ENCODE data around the gene CACNA1D. TPM values are rescaled to one million over a fixed set of nuclear protein-coding genes. Genes with fewer than 3 reads are reported as not detected.

Gene CACNA1D
- total and polyA plus RNA-seq, 2 donors from 2014 or later, result 3.7 to 35.7 TPM

DNA sequence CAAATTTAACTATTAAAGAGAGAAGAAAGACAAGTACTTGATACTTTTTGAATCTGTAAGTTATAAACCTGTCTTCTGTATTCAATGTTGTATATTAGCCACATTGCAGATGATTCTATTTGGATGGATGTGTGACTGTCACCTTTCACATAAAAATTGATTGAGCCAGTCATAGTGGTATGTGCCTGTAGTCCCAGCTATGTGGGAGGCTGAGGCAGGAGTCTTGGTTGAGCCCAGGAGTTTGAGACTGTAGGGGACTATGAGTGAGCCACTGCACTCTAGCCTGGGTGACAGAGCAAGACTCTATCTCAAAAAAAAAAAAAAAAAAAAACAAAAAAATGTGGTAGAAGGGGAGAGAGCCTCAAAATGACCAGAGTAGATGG lies 12.3 kb downstream of the CACNA1D start:
- H3K36me3 ChIP-seq (ENCODE audit: control insufficient read depth in 2 of 3, insufficient read depth in 3 of 3, low read length in 3 of 3), result no peaks in the 10 kb centered on the region
- TF ChIP-seq, protein P1, sequence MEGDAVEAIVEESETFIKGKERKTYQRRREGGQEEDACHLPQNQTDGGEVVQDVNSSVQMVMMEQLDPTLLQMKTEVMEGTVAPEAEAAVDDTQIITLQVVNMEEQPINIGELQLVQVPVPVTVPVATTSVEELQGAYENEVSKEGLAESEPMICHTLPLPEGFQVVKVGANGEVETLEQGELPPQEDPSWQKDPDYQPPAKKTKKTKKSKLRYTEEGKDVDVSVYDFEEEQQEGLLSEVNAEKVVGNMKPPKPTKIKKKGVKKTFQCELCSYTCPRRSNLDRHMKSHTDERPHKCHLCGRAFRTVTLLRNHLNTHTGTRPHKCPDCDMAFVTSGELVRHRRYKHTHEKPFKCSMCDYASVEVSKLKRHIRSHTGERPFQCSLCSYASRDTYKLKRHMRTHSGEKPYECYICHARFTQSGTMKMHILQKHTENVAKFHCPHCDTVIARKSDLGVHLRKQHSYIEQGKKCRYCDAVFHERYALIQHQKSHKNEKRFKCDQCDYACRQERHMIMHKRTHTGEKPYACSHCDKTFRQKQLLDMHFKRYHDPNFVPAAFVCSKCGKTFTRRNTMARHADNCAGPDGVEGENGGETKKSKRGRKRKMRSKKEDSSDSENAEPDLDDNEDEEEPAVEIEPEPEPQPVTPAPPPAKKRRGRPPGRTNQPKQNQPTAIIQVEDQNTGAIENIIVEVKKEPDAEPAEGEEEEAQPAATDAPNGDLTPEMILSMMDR (IDR thresholded peaks at IDR 0.05; ENCODE audit: borderline replicate concordance, extremely low read depth, insufficient read depth), result no peak

DNA sequence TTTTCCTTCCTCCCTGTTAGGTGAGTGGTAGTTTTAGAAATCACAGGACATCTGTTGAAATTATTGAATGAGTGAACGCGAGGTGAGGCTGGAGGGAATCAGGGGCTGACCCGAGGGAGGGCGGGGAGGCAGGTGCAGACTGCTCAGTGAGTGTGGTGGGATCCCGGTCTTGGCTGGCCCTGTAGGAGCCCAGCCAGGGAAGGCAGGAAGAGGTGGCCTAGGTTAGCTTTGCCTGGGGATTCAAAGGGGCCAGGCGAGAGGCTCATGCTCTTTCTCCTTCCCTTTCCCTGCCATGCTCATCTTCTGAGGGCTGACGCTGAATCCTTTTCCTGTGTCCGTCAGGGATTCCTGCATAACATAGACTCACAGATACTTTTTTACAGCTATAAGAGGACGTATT lies 15.1 kb downstream of the CACNA1D start:
- TF ChIP-seq, protein P1 (IDR thresholded peaks at IDR 0.05; ENCODE audit: borderline replicate concordance, extremely low read depth, insufficient read depth), result no peak
- Histone ChIP-seq H3K27me3 (ENCODE audit: control insufficient read depth, insufficient read depth, low read length) (no peaks in the 10 kb centered on the region), H3K9ac (ENCODE audit: low read length in 3 of 3) (no peak overlapping the region), H3K9me3 (ENCODE audit: control insufficient read depth in 2 of 3, insufficient read depth in 1 of 3, low read length in 3 of 3) (no peaks in the 10 kb centered on the region), H3K4me1 (ENCODE audit: control insufficient read depth in 2 of 3, insufficient read depth in 2 of 3, low read depth in 1 of 3, low read length in 3 of 3) (peaks cover 0 to 8% (median 0%) of the 10 kb centered on the region in 3 donors), H3K27ac (ENCODE audit: low read depth in 2 of 2, low read length in 2 of 2) (no peak overlapping the region), H3K4me3 (ENCODE audit: low read length in 3 of 3) (no peak overlapping the region), H3K36me3 (ENCODE audit: control insufficient read depth in 2 of 3, insufficient read depth in 3 of 3, low read length in 3 of 3) (no peaks in the 10 kb centered on the region)
- no peak for DNase-seq
- intact Hi-C loops (cut with DNase I), result no loop called here
- no peak for FAIRE-seq

More for the DNA sequence above, 12.3 kb downstream of the CACNA1D start:
- intact Hi-C loops (cut with DNase I), result no loop called here
- Histone ChIP-seq H3K27me3 (ENCODE audit: control insufficient read depth, insufficient read depth, low read length) (no peaks in the 10 kb centered on the region), H3K4me1 (ENCODE audit: control insufficient read depth in 2 of 3, insufficient read depth in 2 of 3, low read depth in 1 of 3, low read length in 3 of 3) (peaks cover 0 to 8% (median 0%) of the 10 kb centered on the region in 3 donors), H3K4me3 (ENCODE audit: low read length in 3 of 3) (no peak overlapping the region), H3K27ac (ENCODE audit: low read depth in 2 of 2, low read length in 2 of 2) (peak overlapping the region in 1 of 2 donors; percentile 8), H3K9me3 (ENCODE audit: control insufficient read depth in 2 of 3, insufficient read depth in 1 of 3, low read length in 3 of 3) (no peaks in the 10 kb centered on the region), H3K9ac (ENCODE audit: low read length in 3 of 3) (no peak overlapping the region)
- no peak for DNase-seq
- no peak for FAIRE-seq

DNA sequence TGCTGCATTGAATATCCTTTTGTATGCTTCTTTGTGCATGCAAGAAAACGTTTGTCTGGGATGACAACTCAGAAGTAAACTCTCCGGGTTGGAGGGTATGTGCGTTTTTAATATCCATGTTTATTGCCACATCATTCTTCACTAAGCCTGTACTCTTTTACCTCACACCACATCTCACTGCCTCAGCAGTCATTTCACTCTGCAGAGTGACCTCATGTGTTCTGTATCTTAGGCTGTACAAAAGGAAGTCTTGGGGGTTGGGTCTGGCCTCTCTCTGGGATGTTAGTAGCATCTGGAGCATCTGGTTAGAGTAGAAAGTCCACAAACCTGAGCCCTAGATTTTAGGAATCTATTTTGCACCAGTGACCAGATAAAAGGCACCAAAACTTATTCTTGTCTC lies 16.1 kb downstream of the CACNA1D start:
- H3K27ac ChIP-seq (ENCODE audit: low read depth in 2 of 2, low read length in 2 of 2), result no peak overlapping the region
- TF ChIP-seq, protein P1 (IDR thresholded peaks at IDR 0.05; ENCODE audit: borderline replicate concordance, extremely low read depth, insufficient read depth), result no peak
- FAIRE-seq (no peak), DNase-seq (no peak)
- intact Hi-C loops (cut with DNase I), result no loop called here
- no peak overlapping the region for H3K9ac ChIP-seq (ENCODE audit: low read length in 3 of 3)
- H3K4me1 ChIP-seq (ENCODE audit: control insufficient read depth in 2 of 3, insufficient read depth in 2 of 3, low read depth in 1 of 3, low read length in 3 of 3), result peaks cover 0 to 8% (median 0%) of the 10 kb centered on the region in 3 donors
- H3K9me3 ChIP-seq (ENCODE audit: control insufficient read depth in 2 of 3, insufficient read depth in 1 of 3, low read length in 3 of 3), result no peaks in the 10 kb centered on the region
- H3K4me3 ChIP-seq (ENCODE audit: low read length in 3 of 3), result no peak overlapping the region
- no peaks in the 10 kb centered on the region for H3K36me3 ChIP-seq (ENCODE audit: control insufficient read depth in 2 of 3, insufficient read depth in 3 of 3, low read length in 3 of 3)
- no peaks in the 10 kb centered on the region for H3K27me3 ChIP-seq (ENCODE audit: control insufficient read depth, insufficient read depth, low read length)

DNA sequence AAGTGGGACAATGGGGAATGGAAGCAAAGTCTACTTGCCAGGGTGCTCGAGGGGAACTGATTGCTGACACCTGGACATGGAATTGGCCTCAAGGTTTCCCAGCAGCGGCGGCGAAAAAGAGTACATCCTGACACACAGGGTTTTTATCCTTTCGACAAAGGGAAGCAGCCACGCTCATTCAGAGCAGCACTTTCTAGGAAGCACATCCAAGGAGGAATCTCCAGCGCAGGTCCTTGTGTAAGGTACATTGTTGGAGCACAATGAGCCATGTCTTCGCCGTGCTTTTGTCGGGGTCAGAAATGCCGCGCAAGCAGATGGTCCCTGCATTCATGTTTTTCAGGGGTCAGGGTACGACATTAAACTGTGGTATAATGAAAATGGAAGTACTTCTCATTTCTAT lies 16.8 kb downstream of the CACNA1D start:
- H3K36me3 ChIP-seq (ENCODE audit: control insufficient read depth in 2 of 3, insufficient read depth in 3 of 3, low read length in 3 of 3), result no peaks in the 10 kb centered on the region
- H3K27me3 ChIP-seq (ENCODE audit: control insufficient read depth, insufficient read depth, low read length), result no peaks in the 10 kb centered on the region
- H3K4me1 ChIP-seq (ENCODE audit: control insufficient read depth in 2 of 3, insufficient read depth in 2 of 3, low read depth in 1 of 3, low read length in 3 of 3), result peaks cover 0 to 2% (median 2%) of the 10 kb centered on the region in 3 donors
- no peak for DNase-seq
- H3K27ac ChIP-seq (ENCODE audit: low read depth in 2 of 2, low read length in 2 of 2), result no peak overlapping the region
- no peak overlapping the region for H3K4me3 ChIP-seq (ENCODE audit: low read length in 3 of 3)
- intact Hi-C loops (cut with DNase I), result no loop called here
- no peaks in the 10 kb centered on the region for H3K9me3 ChIP-seq (ENCODE audit: control insufficient read depth in 2 of 3, insufficient read depth in 1 of 3, low read length in 3 of 3)
- no peak overlapping the region for H3K9ac ChIP-seq (ENCODE audit: low read length in 3 of 3)
- TF ChIP-seq, protein P1 (IDR thresholded peaks at IDR 0.05; ENCODE audit: borderline replicate concordance, extremely low read depth, insufficient read depth), result no peak
- FAIRE-seq, result no peak

Data from kidney (tissue), 14 donors.